Superior temporal gyrus (tissue), 1 donor: ENCODE data around the gene PRRX2.

Experiments
- DNase-seq: peaks from one replicate; pipeline ENCODE4 v3.0.0-alpha.2; 2016; ENCODE audit errors: extremely low spot score

Gene PRRX2

DNA sequence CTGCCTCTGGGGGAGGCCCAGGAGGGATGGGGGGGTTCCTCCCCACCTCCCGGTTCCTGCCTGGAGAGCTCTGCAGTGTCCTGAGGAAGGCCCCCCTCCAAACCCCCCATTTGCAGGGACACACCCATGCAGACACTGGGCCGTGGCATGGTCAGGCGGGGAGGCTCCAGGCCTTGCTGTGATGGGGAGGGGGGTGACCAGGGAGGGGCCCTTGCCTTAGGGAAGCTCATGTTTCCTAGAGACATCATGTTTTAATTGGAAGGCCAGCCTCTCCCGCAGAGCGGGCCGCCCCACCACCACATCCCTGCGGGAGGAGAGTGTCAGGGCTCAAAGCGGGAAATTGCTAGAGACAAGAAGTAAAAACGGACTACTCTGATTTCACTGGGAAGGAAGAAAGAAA lies 12.0 kb downstream of the PRRX2 start:
- no peak for DNase-seq

DNA sequence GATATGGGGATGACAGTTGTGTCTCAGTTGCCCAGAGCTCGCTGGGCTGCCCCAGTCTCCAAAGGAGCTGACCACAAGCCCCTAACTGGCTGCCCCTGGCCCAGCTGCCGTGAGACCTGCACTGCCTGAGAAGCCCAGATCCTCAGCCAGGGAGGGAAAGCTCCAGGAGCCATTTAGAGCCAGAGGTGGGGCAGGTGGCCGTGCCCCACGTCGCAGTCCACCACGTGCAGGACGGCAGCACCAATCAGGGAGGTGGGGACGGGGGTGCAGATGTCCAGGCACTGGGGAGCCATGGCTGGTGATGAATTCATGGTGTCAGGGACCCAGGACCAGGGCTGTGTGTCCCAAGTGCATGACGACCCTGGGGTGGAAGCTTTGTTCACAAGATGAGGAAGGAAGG lies 13.4 kb downstream of the PRRX2 start:
- no peak for DNase-seq

DNA sequence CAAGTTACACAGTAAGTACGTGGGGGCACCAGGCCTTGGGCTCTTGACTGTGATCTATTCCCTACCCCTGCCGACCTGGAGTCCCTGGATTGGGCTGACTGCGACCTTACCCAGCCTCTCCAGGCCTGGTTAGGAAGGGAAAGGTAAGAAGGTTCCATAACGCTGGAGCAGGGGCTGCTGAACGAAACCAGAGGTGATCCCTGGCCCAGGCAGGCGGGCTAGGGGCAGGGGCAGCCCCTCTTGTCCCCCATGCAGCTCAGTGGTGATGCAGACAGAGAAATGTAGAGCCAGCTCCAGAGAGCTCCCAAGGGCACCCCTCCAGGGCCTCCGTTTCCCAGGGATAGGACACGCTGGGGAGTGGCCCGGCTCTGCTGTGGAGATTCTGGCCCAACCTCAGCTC lies 14.1 kb downstream of the PRRX2 start:
- DNase-seq, result no peak

DNA sequence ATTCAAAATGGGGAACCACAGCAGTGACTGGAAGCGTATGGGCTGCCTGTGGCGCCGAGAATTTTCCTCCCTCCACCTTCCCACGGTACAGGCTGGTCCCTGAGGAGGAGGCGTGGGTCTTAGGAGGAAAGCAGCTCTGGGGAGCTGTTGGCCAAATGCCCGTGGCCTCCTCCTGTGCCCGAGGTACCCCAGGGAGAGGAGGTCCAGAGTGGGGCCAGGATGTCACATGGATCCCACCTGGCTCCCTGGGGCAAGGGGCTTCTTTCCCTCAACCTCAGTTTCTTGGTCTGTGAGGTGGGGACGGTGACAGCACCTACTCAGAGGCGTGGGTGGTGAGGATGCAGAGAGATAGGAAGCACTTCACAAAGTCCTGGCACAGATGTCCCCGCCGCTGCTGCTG lies 16.5 kb downstream of the PRRX2 start:
- DNase-seq, result no peak

GRCh38 chr9:129682381-129682780 lies 16.9 kb downstream of the PRRX2 start:
- DNase-seq, result no peak

DNA sequence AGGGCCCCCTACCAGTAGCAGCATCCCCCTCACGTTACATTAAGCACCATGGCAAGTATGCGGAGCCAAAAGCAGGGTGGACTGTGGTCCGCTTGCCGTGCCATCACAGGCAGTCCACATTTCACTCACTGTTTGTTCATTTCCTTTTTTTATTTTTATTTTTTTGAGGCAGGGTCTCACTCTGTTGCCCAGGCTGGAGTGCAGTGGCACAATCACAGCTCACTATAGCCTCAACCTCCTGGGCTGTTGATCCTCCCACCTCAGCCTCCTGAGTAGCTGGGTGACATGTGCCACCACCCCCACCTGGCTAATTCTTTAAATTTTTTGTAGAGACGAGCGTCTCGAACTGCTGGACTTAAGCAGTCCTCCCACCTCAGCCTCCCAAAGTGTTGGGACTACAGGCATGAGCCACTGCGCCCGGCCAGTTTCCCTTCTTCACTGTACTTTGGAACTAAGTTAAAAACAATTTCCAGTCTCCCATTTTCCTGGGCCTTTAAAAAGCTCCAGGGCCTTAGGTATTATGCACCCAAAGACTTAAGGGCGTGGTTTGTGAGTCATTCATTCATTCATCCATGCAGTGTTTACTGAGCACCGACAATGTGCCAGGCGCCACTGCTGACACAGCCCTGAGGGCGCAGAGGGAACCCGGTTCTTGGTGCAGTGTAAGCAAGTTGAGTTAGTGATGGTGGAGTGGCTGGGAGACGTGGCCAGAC lies 19.9 kb downstream of the PRRX2 start:
- no peak for DNase-seq

- no peak for DNase-seq
These were observed 20.4 kb downstream of the PRRX2 start for GRCh38 chr9:129685933-129686259.

GRCh38 chr9:129686736-129687135 lies 21.3 kb downstream of the PRRX2 start:
- DNase-seq, result no peak

- no peak for DNase-seq
These were observed 21.9 kb downstream of the PRRX2 start for GRCh38 chr9:129687391-129687790.

DNA sequence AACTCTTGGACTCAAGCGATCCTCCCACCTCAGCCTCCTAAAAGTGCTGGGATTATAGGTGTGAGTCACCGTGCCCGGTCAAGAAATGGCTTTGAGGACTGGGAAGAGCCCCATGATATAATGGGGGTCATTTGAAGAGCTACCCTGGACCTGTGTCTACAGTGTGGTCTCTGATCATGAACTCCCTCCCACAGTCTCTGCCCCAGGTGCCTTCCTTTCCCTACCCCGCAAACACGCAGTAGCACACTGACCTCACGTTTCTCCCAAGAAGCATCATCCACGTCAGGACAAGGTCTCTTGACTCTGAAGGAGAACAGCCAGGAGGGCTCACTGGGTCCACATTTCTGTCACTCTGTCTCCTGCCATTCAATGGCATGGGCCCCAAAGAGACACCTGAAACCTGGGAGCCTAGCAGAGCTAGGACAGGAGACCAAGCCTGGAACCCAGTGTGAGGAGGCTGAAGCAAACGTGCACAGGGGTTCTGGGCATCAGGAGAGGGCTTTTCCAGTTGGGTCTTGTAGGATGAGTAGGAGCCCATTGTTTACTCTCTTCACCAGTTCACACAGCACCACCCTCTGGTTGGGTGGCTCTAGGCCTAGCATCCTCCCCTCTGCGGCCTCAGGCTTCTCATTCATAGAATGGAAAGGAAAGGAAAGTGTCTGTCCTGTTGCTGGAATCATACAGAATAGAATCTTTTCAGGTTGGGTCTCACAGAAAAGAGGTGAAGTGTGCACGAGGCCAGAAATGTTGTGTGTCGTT lies 23.0 kb downstream of the PRRX2 start:
- DNase-seq, result no peak

GRCh38 chr9:129692534-129692933 lies 27.1 kb downstream of the PRRX2 start:
- DNase-seq, result no peak

DNA sequence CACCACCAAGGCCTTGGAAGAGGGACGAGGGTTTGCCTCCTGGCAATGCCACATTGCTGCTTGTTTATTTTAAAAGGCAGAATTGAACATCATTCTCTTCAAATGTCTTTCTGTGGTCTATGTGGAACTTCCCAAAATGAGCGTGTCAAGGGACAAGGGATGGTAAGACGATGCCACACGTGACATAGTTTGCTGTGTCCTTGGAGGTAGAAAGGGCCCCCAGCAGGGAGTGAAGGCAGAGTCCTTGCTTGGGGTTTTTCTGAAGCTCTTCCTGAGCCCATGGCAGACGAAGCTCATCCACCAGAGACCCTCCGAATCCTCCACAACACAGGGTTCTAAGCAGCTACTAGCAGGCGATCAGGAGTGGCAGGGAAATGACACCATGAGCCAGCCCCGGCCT lies 28.3 kb downstream of the PRRX2 start:
- DNase-seq, result no peak

- no peak for DNase-seq
These were observed 28.8 kb downstream of the PRRX2 start for GRCh38 chr9:129694243-129694646.

DNA sequence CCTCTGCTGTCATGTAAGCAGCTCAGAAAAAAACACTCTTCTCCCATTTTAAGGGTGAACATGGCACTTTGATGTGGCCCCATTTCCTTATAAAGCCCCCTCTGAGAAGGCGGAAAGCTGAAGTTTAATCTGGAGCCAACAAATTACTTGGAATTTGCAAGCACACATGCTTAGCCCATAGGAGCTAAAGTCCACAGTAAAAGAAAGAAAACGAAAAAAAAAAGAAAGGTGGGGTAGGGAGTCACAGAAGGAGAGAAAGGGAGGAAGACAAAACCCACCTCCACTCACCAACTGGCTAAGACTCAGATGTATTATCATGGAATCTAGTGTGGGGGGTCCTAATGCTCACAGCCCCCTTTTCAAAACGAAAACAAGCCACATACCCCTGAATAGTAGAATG lies 30.4 kb downstream of the PRRX2 start:
- DNase-seq, result no peak

- no peak for DNase-seq
These were observed 31.7 kb downstream of the PRRX2 start for GRCh38 chr9:129696944-129697655.

GRCh38 chr9:129697656-129698253 lies 32.3 kb downstream of the PRRX2 start:
- DNase-seq, result no peak

DNA sequence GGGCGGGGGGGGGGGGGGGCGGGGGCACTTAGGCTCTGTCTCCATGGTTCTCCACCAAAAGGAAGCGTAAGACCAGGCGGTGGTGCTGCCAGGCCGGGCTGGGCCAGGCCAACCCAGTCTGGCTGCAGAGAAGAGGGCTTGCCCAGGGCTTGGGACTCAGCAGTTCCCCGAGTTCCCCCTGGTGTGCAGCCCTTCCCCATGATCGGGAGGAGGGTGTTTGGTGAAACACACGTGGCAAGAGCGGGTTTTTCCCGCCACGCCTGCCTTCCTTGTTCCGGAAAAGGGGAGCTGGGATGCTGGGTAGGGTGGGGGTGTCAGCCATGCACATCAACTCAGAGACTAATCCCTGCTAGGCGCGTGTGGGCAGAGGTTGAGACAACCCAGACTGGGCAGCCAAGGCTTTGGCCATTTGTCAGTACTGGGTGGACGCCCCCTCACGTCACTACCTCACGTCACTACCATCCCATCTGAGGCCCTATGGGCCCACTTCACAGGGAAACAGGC lies 32.9 kb downstream of the PRRX2 start:
- DNase-seq, result no peak

DNA sequence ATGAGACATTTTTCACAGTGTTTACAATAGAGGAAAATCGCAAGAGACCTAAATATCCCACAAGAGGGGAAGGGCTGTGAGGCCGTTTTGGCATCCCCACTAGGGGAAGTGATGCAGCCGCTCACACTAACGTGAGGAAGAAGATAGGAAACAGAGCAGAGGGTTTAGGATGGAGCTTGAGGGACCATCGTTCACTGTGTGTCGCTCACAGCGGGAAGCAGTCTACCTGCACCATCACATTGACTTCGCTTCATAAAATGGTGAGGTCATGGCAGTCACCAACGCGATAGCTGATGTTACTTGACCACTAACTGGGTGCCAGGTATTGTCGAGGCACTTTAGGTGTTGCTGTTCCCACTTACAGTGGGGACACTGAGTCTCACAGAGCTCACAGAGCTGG lies 35.6 kb downstream of the PRRX2 start:
- DNase-seq, result no peak

- DNase-seq, result no peak
These were observed 36.1 kb downstream of the PRRX2 start for GRCh38 chr9:129701549-129701948.

DNA sequence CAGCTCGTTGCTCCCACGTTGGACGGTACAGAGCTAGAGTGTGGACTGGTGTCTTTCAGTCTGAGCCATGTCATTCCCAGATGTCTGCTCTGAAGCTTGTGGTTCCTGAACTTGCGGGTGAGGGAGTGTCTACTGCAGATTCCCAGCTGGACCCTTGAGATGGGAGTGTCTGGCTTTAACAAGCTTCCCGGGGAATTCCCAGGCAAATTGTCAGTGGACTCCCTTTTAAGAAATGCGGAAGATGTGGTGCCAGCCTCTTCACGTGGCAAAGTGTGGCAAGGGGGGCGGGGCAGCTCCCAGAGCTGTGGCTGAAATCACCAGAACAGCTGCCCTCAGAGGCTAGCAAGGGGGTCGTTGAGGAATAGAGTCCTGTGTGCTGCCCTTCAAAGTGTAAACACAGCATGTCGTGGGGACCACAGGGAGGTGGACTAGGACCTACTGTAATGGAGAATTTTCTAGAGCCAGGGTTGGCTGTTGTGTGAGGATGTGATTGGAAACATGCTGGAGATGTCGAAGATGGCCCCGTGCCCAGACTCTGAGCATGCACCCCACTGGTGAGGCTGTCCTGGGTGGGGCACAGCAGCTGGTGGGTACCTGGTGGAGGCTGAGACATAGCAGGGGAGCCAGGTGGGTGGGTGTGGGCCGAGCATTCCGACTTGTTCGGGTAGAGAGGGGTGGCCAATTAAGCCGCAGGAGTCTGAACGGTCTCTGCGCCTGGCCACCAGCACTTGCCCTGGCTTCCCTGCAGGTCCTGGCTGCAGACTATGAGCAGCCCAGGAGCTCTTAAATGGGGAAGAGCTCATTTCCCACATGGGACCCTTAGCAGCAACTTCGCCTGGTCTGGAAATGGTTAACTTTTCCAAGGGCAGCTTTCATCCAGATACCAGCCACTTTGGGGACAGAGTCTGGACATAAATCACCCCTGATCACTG lies 37.4 kb downstream of the PRRX2 start:
- DNase-seq, result no peak

GRCh38 chr9:129703667-129704355 lies 38.4 kb downstream of the PRRX2 start:
- no peak for DNase-seq
